Erythroblast (primary cell): ENCODE results near the gene GDPD5.

Experiments used
- GATA1 ChIP-seq: IDR thresholded peaks from 2 replicates; pipeline ENCODE4 v1.6.1; 2011; ENCODE audit warnings: low read depth, mild to moderate bottlenecking, control low read depth, low read length, moderate library complexity
- POLR2A ChIP-seq: IDR thresholded peaks from 2 replicates; pipeline ENCODE4 v1.6.1; 2011; ENCODE audit warnings: mild to moderate bottlenecking, low read length

- TF ChIP-seq POLR2A (no peak), GATA1 (no peak)
Observed at GRCh38 chr11:75538150-75538942, 12.6 kb upstream of the GDPD5 start.
